H1 (cell line): Measurements from ENCODE around the gene COL9A2.

Source experiments
- BCL11A ChIP-seq, 2 experiments: IDR thresholded peaks; one replicate each; pipeline ENCODE4 v1.6.1; 2011; ENCODE audit warnings: low read depth in 2 of 2, low read length in 2 of 2, mild to moderate bottlenecking in 2 of 2
- EP300 ChIP-seq, 2 experiments: IDR thresholded peaks; 1 replicate in 1 of 2; 2 replicates in 1 of 2; pipeline ENCODE4 v1.6.1; 2011 to 2012; ENCODE audit warnings: low read depth in 2 of 2, low read length in 2 of 2, mild to moderate bottlenecking in 2 of 2, borderline replicate concordance in 1 of 2, inconsistent platforms in 1 of 2, moderate library complexity in 1 of 2
- EZH2 ChIP-seq: fragments of 200-600 bp; sonication (generic); IDR thresholded peaks from 2 replicates; pipeline ENCODE4 v1.7.1; 2012; ENCODE audit warnings: low read depth, mild to moderate bottlenecking, moderate library complexity, low read length, inconsistent platforms; ENCODE audit not compliant: severe bottlenecking
- PHF8 ChIP-seq: fragments of 200-600 bp; sonication (generic); conservative IDR thresholded peaks from 2 replicates; pipeline ENCODE4 v1.7.1; 2012; ENCODE audit warnings: low read depth, mild to moderate bottlenecking, inconsistent platforms, low read length, moderate library complexity
- SUZ12 ChIP-seq: fragments of 200-600 bp; sonication (generic); IDR thresholded peaks from 2 replicates; pipeline ENCODE4 v1.6.1; 2012; ENCODE audit warnings: mild to moderate bottlenecking, inconsistent platforms, low read length, moderate library complexity, mixed read lengths
- TF ChIP-seq, protein P1 (sequence below), 3 experiments: IDR thresholded peaks; 1 replicate in 2 of 3; 2 replicates in 1 of 3; pipeline versions ENCODE4 v1.5.1 to v1.6.1; 2011; ENCODE audit warnings: low read length in 3 of 3, mild to moderate bottlenecking in 3 of 3, inconsistent platforms in 2 of 3, low read depth in 1 of 3, moderate library complexity in 1 of 3; ENCODE audit not compliant: insufficient read depth in 1 of 3; ENCODE audit errors: control extremely low read depth in 1 of 3
- TF ChIP-seq, protein P2 (sequence below): IDR thresholded peaks from 2 replicates; pipeline ENCODE4 v1.6.1; 2011; ENCODE audit warnings: low read depth, mild to moderate bottlenecking, low read length; ENCODE audit not compliant: insufficient read depth
- TF ChIP-seq, protein P3 (sequence below): IDR thresholded peaks from 2 replicates; pipeline ENCODE4 v1.6.1; 2012; ENCODE audit warnings: inconsistent platforms
- TF ChIP-seq, protein P4 (sequence below): IDR thresholded peaks from 2 replicates; pipeline ENCODE4 v1.6.1; 2012; ENCODE audit warnings: inconsistent platforms

DNA sequence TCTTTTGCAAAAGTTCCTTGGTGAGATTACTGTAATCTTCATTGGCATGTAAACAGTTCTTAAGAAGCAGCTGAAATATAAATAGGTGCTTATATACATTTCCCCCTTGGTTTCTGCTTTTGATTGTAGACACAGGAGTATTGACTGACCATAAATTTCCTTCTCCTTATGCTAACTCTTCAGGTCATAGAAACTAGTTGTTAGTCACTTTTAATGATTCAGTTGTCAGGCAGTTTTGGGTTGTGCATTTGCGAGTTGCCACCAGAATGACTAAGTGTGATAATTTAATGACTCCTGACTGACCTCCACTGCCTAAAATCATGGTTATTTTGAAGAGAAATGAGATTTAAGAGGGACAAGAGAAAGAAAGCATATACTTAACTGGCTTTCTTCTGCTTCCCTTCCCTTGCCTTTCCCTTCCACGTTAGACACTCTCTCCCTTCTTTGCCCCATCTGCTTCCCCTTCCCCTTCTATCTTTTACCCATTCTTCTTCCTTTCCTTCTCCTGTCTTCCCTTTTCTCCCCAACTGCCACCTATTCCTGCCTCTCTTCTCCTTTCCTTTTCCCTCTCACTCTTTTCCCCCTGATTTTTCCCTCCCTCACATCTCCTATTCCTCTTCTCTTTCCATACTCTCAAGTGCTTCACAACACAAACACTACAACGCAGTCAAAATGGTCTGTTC is 46.8 kb downstream of the COL9A2 start:
- TF ChIP-seq EP300 (IDR thresholded peaks at IDR 0.05; ENCODE audit: borderline replicate concordance in 1 of 2, low read depth in 2 of 2, low read length in 2 of 2) (no peak), PHF8 (no peak), BCL11A (IDR thresholded peaks at IDR 0.05; ENCODE audit: low read depth in 2 of 2, low read length in 2 of 2) (no peak), EZH2 (no peak), SUZ12 (no peak)
- TF ChIP-seq, protein P1, sequence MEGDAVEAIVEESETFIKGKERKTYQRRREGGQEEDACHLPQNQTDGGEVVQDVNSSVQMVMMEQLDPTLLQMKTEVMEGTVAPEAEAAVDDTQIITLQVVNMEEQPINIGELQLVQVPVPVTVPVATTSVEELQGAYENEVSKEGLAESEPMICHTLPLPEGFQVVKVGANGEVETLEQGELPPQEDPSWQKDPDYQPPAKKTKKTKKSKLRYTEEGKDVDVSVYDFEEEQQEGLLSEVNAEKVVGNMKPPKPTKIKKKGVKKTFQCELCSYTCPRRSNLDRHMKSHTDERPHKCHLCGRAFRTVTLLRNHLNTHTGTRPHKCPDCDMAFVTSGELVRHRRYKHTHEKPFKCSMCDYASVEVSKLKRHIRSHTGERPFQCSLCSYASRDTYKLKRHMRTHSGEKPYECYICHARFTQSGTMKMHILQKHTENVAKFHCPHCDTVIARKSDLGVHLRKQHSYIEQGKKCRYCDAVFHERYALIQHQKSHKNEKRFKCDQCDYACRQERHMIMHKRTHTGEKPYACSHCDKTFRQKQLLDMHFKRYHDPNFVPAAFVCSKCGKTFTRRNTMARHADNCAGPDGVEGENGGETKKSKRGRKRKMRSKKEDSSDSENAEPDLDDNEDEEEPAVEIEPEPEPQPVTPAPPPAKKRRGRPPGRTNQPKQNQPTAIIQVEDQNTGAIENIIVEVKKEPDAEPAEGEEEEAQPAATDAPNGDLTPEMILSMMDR (IDR thresholded peaks at IDR 0.05; ENCODE audit: control extremely low read depth in 1 of 3, insufficient read depth in 1 of 3, low read depth in 1 of 3, low read length in 3 of 3) = no peak
- TF ChIP-seq, protein P2, sequence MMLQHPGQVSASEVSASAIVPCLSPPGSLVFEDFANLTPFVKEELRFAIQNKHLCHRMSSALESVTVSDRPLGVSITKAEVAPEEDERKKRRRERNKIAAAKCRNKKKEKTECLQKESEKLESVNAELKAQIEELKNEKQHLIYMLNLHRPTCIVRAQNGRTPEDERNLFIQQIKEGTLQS = no peak
- TF ChIP-seq, protein P3, sequence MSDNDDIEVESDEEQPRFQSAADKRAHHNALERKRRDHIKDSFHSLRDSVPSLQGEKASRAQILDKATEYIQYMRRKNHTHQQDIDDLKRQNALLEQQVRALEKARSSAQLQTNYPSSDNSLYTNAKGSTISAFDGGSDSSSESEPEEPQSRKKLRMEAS = no peak
- TF ChIP-seq, protein P4, sequence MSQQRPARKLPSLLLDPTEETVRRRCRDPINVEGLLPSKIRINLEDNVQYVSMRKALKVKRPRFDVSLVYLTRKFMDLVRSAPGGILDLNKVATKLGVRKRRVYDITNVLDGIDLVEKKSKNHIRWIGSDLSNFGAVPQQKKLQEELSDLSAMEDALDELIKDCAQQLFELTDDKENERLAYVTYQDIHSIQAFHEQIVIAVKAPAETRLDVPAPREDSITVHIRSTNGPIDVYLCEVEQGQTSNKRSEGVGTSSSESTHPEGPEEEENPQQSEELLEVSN = no peak
